ENCODE data around the gene WDFY3. TPM values are rescaled to one million over a fixed set of nuclear protein-coding genes. Genes with fewer than 3 reads are reported as not detected.

WDFY3 gene
- total and polyA plus RNA-seq, 2 experiments from 2014 or later: 3.1 to 45.6 TPM

DNA sequence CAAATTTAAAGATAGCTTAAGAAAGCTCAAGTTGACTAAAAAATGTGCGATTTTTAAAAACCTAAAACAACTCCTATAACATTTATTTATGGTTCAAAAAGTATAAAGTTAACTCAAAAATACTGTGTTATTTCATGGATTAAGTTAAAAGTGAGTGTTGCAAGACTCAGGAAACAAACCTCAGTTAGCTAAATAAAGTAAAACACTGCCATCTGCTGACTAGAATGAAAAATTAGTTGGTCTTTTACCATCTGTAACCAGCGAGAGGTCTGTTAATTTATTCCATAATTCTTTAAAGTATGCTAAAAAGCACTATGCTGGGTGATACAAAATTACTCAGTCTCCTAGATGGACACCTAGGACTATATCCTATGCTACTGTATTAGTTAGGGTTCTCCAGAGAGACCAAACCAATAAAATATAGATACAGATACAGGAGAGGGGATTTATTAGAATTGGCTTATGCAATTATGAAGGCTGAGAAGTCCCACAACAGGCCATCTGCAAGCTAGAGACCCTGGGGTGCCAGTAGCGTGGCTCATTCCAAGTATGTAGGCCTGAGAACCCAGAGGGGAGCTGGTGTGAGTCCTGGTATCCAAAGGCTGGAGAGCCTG is 4.9 kb upstream of the WDFY3 start:
- DNase-seq: peak; percentile 83
- Histone ChIP-seq H3K4me2 (ENCODE audit: unreplicated experiment) (no peak overlapping the region), H3F3A (ENCODE audit: insufficient read depth) (0 out of 2 replicates have a peak, but pooled peaks cover 5% of the 10 kb centered on the region), H4K20me1 (ENCODE audit: insufficient read depth) (no peaks in the 10 kb centered on the region), H3K4me1 (ENCODE audit: insufficient read depth) (peaks cover 11% of the 10 kb centered on the region), H3K9ac (0 out of 2 replicates have a peak overlapping the region, but pooled peaks have one; percentile 11), H3K9me2 (ENCODE audit: insufficient read depth) (no peaks in the 10 kb centered on the region), H3K9me3 (ENCODE audit: low read depth) (no peaks in the 10 kb centered on the region), H3K27me3 (replicated peaks; ENCODE audit: insufficient read depth) (no peaks in the 10 kb centered on the region), H2AFZ (peak overlapping the region; percentile 49), H3K79me2 (ENCODE audit: insufficient read depth) (no peaks in the 10 kb centered on the region), H3K27ac (no peak overlapping the region), H3K4me3 (no peak overlapping the region), H3K36me3 (ENCODE audit: low read depth) (no peaks in the 10 kb centered on the region)
- in situ Hi-C loops (cut with MboI): loop anchor here (10.0 kb wide), 1 partner anchor 227 kb away; no protein-coding TSS in a partner anchor
- 2 to 3% methylated on average over 3 of the region's 3 CpGs for WGBS, 2 experiments (ENCODE audit: low coverage in 1 of 2, low lambda C conversion rate in 2 of 2, missing lambda C conversion rate in 2 of 2)
- TF ChIP-seq EZH2 (IDR thresholded peaks at IDR 0.05; ENCODE audit: insufficient read depth, poor library complexity, severe bottlenecking) (no peak), EZH2phosphoT487 (IDR thresholded peaks at IDR 0.05; ENCODE audit: insufficient read depth, low read depth) (no peak)

DNA sequence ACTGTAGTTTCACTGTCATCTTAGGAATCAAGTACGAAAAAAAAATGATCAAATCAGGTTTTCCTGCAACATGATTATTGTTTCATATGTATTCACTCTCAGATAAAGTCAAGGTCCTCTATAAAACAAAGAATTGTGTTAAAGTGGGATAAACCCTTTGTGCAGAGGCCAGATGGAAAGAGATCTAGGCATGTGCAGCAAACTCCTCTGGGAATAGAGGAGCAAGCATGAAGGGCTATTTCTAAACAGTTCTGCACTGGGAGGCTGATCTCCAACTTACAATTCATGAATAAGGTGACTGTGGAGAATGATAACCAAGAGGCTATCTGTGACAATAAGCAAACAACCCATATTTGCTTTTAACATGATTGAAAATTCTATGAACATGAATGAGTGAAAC is 2.4 kb upstream of the WDFY3 start:
- Histone ChIP-seq H3K9me3 (ENCODE audit: low read depth) (no peaks in the 10 kb centered on the region), H3K9me2 (ENCODE audit: insufficient read depth) (no peaks in the 10 kb centered on the region), H3K4me2 (ENCODE audit: unreplicated experiment) (no peak overlapping the region), H3K4me3 (no peak overlapping the region), H3K9ac (no peak overlapping the region), H3K79me2 (ENCODE audit: insufficient read depth) (peaks cover 20% of the 10 kb centered on the region), H3K27me3 (replicated peaks; ENCODE audit: insufficient read depth) (no peaks in the 10 kb centered on the region), H3K36me3 (ENCODE audit: low read depth) (no peaks in the 10 kb centered on the region), H3K27ac (no peak overlapping the region), H4K20me1 (ENCODE audit: insufficient read depth) (no peaks in the 10 kb centered on the region), H3F3A (ENCODE audit: insufficient read depth) (0 out of 2 replicates have a peak, but pooled peaks cover 5% of the 10 kb centered on the region), H3K4me1 (ENCODE audit: insufficient read depth) (peaks cover 21% of the 10 kb centered on the region), H2AFZ (no peak overlapping the region)
- in situ Hi-C loops (cut with MboI): no loop called here
- 93 to 94% methylated on average over 1 of the region's 1 CpG for WGBS, 2 experiments (ENCODE audit: low coverage in 1 of 2, low lambda C conversion rate in 2 of 2, missing lambda C conversion rate in 2 of 2)
- DNase-seq: no peak
- TF ChIP-seq EZH2phosphoT487 (IDR thresholded peaks at IDR 0.05; ENCODE audit: insufficient read depth, low read depth) (no peak), EZH2 (IDR thresholded peaks at IDR 0.05; ENCODE audit: insufficient read depth, poor library complexity, severe bottlenecking) (no peak)

DNA sequence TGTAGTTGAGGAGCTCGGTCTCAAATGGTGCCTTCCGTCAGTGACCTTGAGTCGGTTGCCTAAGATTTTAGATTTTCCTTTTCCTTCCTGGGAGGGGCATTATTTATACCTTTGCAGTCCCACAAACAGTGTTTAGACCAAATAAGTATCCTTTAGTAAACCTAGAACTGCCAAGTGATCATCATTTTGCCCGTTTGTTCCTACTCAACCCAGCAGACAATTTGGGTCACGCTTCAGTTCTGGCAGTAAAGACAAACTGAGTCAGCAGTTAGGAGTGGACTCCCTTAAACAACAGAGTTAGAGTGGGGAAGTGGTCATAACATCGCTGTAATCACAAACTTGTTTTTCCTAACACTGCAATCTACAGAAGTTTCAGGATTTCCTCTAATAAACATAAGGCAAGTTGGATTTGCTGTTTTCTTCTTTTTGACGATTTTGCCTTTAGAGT is 777 bp upstream of the WDFY3 start:
- no peaks in the 10 kb centered on the region for H3K9me3 ChIP-seq (ENCODE audit: low read depth)
- TF ChIP-seq EZH2 (IDR thresholded peaks at IDR 0.05; ENCODE audit: insufficient read depth, poor library complexity, severe bottlenecking) (no peak), EZH2phosphoT487 (IDR thresholded peaks at IDR 0.05; ENCODE audit: insufficient read depth, low read depth) (no peak)
- H3K9ac ChIP-seq: peak overlapping the region; percentile 87
- DNase-seq: peak; percentile 70
- peak overlapping the region; percentile 97 for H2AFZ ChIP-seq
- peak overlapping the region; percentile 68 for H3K27ac ChIP-seq
- no peaks in the 10 kb centered on the region for H3K36me3 ChIP-seq (ENCODE audit: low read depth)
- H3K4me3 ChIP-seq: peak overlapping the region; percentile 84
- H3K27me3 ChIP-seq (replicated peaks; ENCODE audit: insufficient read depth): no peaks in the 10 kb centered on the region
- H3K79me2 ChIP-seq (ENCODE audit: insufficient read depth): peaks cover 37% of the 10 kb centered on the region
- in situ Hi-C loops (cut with MboI): no loop called here
- H3K9me2 ChIP-seq (ENCODE audit: insufficient read depth): no peaks in the 10 kb centered on the region
- H3K4me1 ChIP-seq (ENCODE audit: insufficient read depth): peaks cover 21% of the 10 kb centered on the region
- peak overlapping the region; percentile 96 for H3K4me2 ChIP-seq (ENCODE audit: unreplicated experiment)
- H3F3A ChIP-seq (ENCODE audit: insufficient read depth): 0 out of 2 replicates have a peak, but pooled peaks cover 5% of the 10 kb centered on the region
- WGBS, 2 experiments (ENCODE audit: low coverage in 1 of 2, low lambda C conversion rate in 2 of 2, missing lambda C conversion rate in 2 of 2): 2% methylated on average over 7 of the region's 7 CpGs
- 0 out of 2 replicates have a peak, but pooled peaks cover under 1% of the 10 kb centered on the region for H4K20me1 ChIP-seq (ENCODE audit: insufficient read depth)

DNA sequence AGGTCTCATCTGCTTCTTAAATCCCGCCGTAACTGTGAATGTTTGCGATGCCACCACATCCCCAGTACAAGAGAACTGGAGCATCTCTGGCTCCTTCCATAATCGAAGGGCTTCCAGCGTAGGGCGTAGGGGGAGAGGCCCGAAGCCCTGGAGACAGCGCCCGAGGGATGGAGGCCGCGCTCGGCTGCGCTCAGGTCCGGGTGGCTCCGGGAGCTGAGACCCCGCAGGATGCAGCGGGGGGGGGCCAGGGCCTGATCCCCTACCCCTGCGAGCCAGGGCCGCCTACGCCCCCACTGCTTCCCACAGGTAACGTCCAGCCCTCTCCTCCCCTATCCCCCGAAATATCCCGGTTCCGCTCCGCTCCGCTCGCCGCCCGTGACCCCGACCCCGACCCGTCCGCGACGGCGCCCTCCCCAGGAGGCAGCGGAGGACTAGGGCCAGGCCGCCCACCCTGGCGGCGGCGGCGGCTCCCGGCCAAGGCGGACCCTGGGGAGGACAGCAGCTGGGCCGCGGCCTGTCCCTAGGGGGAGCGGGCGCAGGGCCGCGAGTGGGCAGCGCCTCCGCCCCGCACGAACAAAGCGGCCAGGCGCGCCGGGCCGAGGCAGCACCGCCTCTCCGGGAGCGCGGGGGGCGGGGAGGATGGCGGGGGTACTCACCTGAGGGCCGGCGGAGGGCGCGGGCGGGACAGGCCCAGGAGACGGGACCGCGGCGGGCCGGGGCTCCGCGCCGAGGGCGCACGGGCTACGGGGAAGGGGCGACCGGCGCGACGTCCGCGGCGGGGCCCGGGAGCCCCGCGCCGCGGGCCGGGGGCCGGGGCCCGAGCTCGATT is 723 bp downstream of the WDFY3 start:
- 1 to 2% methylated on average over 22 to 52 of the region's 98 CpGs for WGBS, 2 experiments (ENCODE audit: low coverage in 1 of 2, low lambda C conversion rate in 2 of 2, missing lambda C conversion rate in 2 of 2)
- no peaks in the 10 kb centered on the region for H3K36me3 ChIP-seq (ENCODE audit: low read depth)
- H3K79me2 ChIP-seq (ENCODE audit: insufficient read depth): peaks cover 52% of the 10 kb centered on the region
- H3K9me3 ChIP-seq (ENCODE audit: low read depth): no peaks in the 10 kb centered on the region
- peak; percentile 74 for DNase-seq
- H3K4me3 ChIP-seq: peak overlapping the region; percentile 84
- H3F3A ChIP-seq (ENCODE audit: insufficient read depth): 0 out of 2 replicates have a peak, but pooled peaks cover 5% of the 10 kb centered on the region
- peak overlapping the region; percentile 94 for H3K4me2 ChIP-seq (ENCODE audit: unreplicated experiment)
- no peak for TF ChIP-seq EZH2 (IDR thresholded peaks at IDR 0.05; ENCODE audit: insufficient read depth, poor library complexity, severe bottlenecking)
- H3K27me3 ChIP-seq (replicated peaks; ENCODE audit: insufficient read depth): no peaks in the 10 kb centered on the region
- H3K9ac ChIP-seq: peak overlapping the region; percentile 87
- in situ Hi-C loops (cut with MboI): no loop called here
- H3K4me1 ChIP-seq (ENCODE audit: insufficient read depth): peaks cover 16% of the 10 kb centered on the region
- 0 out of 2 replicates have a peak, but pooled peaks cover 3% of the 10 kb centered on the region for H4K20me1 ChIP-seq (ENCODE audit: insufficient read depth)
- peak overlapping the region; percentile 68 for H3K27ac ChIP-seq
- H3K9me2 ChIP-seq (ENCODE audit: insufficient read depth): no peaks in the 10 kb centered on the region
- H2AFZ ChIP-seq: peak overlapping the region; percentile 97

Data from GM23248 (cell line).